ENCODE results near the gene LMO3.

LMO3 gene

GRCh38 chr12:16600525-16600924, 5.4 kb downstream of the LMO3 start:
- DNase-seq (ENCODE audit: low read depth), result no peak

- no peak for DNase-seq (ENCODE audit: low read depth)
These were observed 6.9 kb downstream of the LMO3 start for GRCh38 chr12:16599081-16599480.

GRCh38 chr12:16594797-16595196, 11.2 kb downstream of the LMO3 start:
- no peak for DNase-seq (ENCODE audit: low read depth)

GRCh38 chr12:16593546-16593945, 12.4 kb downstream of the LMO3 start:
- no peak for DNase-seq (ENCODE audit: low read depth)

GRCh38 chr12:16590645-16591044, 15.3 kb downstream of the LMO3 start:
- no peak for DNase-seq (ENCODE audit: low read depth)

GRCh38 chr12:16588812-16589211, 17.1 kb downstream of the LMO3 start:
- no peak for DNase-seq (ENCODE audit: low read depth)

GRCh38 chr12:16587514-16587913, 18.4 kb downstream of the LMO3 start:
- no peak for DNase-seq (ENCODE audit: low read depth)

GRCh38 chr12:16587110-16587453, 18.9 kb downstream of the LMO3 start:
- DNase-seq (ENCODE audit: low read depth), result no peak

- DNase-seq (ENCODE audit: low read depth), result no peak
These were observed 19.4 kb downstream of the LMO3 start for GRCh38 chr12:16586350-16587109.

GRCh38 chr12:16585781-16586180, 20.2 kb downstream of the LMO3 start:
- DNase-seq (ENCODE audit: low read depth), result no peak

- DNase-seq (ENCODE audit: low read depth), result no peak
These were observed 21.8 kb downstream of the LMO3 start for GRCh38 chr12:16583969-16584745.

GRCh38 chr12:16581416-16581815, 24.5 kb downstream of the LMO3 start:
- DNase-seq (ENCODE audit: low read depth), result no peak

- no peak for DNase-seq (ENCODE audit: low read depth)
These were observed 26.9 kb downstream of the LMO3 start for GRCh38 chr12:16579041-16579440.

- no peak for DNase-seq (ENCODE audit: low read depth)
These were observed 32.4 kb downstream of the LMO3 start for GRCh38 chr12:16573398-16574077.

GRCh38 chr12:16568873-16569272, 37.1 kb downstream of the LMO3 start:
- no peak for DNase-seq (ENCODE audit: low read depth)

GRCh38 chr12:16564675-16565074, 41.3 kb downstream of the LMO3 start:
- DNase-seq (ENCODE audit: low read depth), result no peak

GRCh38 chr12:16563504-16563903, 42.5 kb downstream of the LMO3 start:
- DNase-seq (ENCODE audit: low read depth), result no peak

- no peak for DNase-seq (ENCODE audit: low read depth)
These were observed 43.0 kb downstream of the LMO3 start for GRCh38 chr12:16562921-16563320.

- no peak for DNase-seq (ENCODE audit: low read depth)
These were observed 43.5 kb downstream of the LMO3 start for GRCh38 chr12:16562435-16562834.

GRCh38 chr12:16560273-16560672, 45.7 kb downstream of the LMO3 start:
- no peak for DNase-seq (ENCODE audit: low read depth)

- no peak for DNase-seq (ENCODE audit: low read depth)
These were observed 50.3 kb downstream of the LMO3 start for GRCh38 chr12:16555630-16556029.

GRCh38 chr12:16553457-16553856, 52.5 kb downstream of the LMO3 start:
- DNase-seq (ENCODE audit: low read depth), result no peak

- DNase-seq (ENCODE audit: low read depth), result no peak
These were observed 53.7 kb downstream of the LMO3 start for GRCh38 chr12:16552301-16552700.

Data from stimulated activated CD8-positive, alpha-beta memory T cell treated with anti-CD3 and anti-CD28 coated beads, Interleukin-12 subunit alpha, Interleukin-12 subunit beta, amount 100 ng/mL, for 1 hour (primary cell).